Nephron (organoid): ENCODE data around the gene POU6F2.
A peak's percentile ranks its signal among the peaks of the same experiment; 100 is the strongest.

Source experiments
- H3K27ac Mint-ChIP-seq, 3 experiments: 2 replicates each; pipeline ENCODE4 v1.8.0; 2020; ENCODE audit warnings: mixed read lengths in 3 of 3, mild to moderate bottlenecking in 2 of 3, moderate library complexity in 1 of 3
- H3K27me3 Mint-ChIP-seq: 2 replicates; pipeline ENCODE4 v1.8.0; 2021; ENCODE audit warnings: low read depth, mild to moderate bottlenecking, moderate library complexity, mixed read lengths
- H3K36me3 Mint-ChIP-seq: 2 replicates; pipeline ENCODE4 v1.8.0; 2020; ENCODE audit warnings: low read depth, mixed read lengths
- H3K4me1 Mint-ChIP-seq: 2 replicates; pipeline ENCODE4 v1.8.0; 2020; ENCODE audit warnings: mixed read lengths
- H3K4me3 Mint-ChIP-seq, 3 experiments: 2 replicates each; pipeline ENCODE4 v1.8.0; 2020; ENCODE audit warnings: mild to moderate bottlenecking in 3 of 3, mixed read lengths in 3 of 3, moderate library complexity in 2 of 3
- H3K9me3 Mint-ChIP-seq: 2 replicates; pipeline ENCODE4 v1.8.0; 2020; ENCODE audit warnings: mixed read lengths
- CTCF ChIP-seq, 3 experiments: fragments of 200-600 bp; sonication (generic); IDR thresholded peaks; one replicate each; pipeline ENCODE4 v1.5.0; 2021; ENCODE audit warnings: antibody characterized with exemption in 3 of 3; ENCODE audit not compliant: unreplicated experiment in 3 of 3

POU6F2 gene

GRCh38 chr7:39313376-39313775, 335.7 kb downstream of the POU6F2 start:
- TF ChIP-seq CTCF (IDR thresholded peaks at IDR 0.05; ENCODE audit: unreplicated experiment in 3 of 3) = no peak
- peak overlapping the region in 1 of 3 experiments; percentile 0 for H3K27ac Mint-ChIP-seq
- no peaks in the 10 kb centered on the region for H3K36me3 Mint-ChIP-seq
- peaks cover 16% of the 10 kb centered on the region for H3K4me1 Mint-ChIP-seq
- no peak overlapping the region for H3K4me3 Mint-ChIP-seq
- peaks cover 40% of the 10 kb centered on the region for H3K27me3 Mint-ChIP-seq
- H3K9me3 Mint-ChIP-seq = no peaks in the 10 kb centered on the region

- Mint-ChIP-seq H3K4me1 (peaks cover 16% of the 10 kb centered on the region), H3K9me3 (no peaks in the 10 kb centered on the region), H3K4me3 (peak overlapping the region in 1 of 3 experiments; percentile 6), H3K27ac (peak overlapping the region; percentile 3 to 85 (median 10)), H3K27me3 (peaks cover 36% of the 10 kb centered on the region), H3K36me3 (no peaks in the 10 kb centered on the region)
- TF ChIP-seq CTCF (IDR thresholded peaks at IDR 0.05; ENCODE audit: unreplicated experiment in 3 of 3) = no peak
These were observed 336.3 kb downstream of the POU6F2 start for GRCh38 chr7:39313974-39314373.

DNA sequence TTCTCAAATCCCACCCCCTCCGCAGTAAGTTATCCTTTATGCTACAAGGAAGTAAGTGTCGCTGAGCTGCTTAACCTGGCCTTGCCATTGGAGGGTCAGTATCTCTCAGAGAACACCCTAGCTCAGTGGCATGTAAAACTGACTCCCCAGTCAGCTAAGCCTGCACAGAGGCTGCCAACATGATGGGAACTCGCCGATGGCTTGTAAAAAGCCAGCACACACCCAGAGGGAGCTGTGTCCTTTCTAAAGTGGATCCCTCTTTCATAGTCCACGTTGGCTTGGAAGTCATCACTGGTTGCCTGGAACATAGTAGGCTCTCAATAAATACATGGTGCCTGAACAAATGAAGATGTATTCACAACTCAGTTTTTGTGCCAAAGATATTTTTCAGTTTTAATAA, 339.4 kb downstream of the POU6F2 start:
- Mint-ChIP-seq H3K36me3 (no peaks in the 10 kb centered on the region), H3K4me3 (no peak overlapping the region), H3K27ac (no peak overlapping the region), H3K4me1 (peaks cover 16% of the 10 kb centered on the region), H3K27me3 (peaks cover 23% of the 10 kb centered on the region), H3K9me3 (no peaks in the 10 kb centered on the region)
- no peak for TF ChIP-seq CTCF (IDR thresholded peaks at IDR 0.05; ENCODE audit: unreplicated experiment in 3 of 3)

DNA sequence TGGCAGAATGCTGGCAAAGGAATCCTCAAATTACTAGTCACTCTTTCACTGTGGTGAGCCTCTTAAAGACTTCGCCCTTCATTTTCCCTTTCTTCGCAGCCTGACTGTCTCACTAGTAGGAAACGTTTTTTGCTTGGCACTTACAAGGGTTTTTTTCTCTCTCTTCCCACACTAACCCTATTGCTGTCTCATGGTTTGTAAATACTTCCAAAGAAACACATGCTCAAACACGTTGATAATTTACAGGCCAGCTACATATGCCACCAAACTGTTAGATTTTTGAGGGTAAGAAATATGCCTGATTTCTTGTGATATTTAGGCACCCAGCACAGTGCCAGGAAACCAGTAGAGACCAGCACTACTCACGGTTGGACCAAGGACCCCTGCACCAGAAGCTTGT, 340.2 kb downstream of the POU6F2 start:
- H3K27ac Mint-ChIP-seq = no peak overlapping the region
- H3K27me3 Mint-ChIP-seq = peaks cover 18% of the 10 kb centered on the region

DNA sequence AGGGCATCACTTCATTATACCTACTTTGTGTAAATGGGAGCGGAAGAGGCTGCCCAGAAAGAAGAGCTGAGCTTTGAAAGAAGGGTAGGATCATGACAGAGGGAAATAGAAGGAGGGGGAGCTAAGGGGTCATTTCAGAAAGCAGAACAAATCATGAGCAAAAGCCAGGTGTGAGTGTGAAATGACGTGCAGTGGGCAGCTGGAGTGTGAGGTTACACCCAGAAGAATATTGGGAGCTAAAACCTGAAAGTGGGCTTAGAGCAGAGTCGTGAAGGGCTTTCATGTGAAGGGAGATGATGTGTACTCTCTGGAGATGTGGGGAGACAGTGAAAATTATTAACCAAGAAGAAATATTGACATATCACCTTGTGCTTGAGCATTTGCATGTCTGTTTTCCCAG, 343.5 kb downstream of the POU6F2 start:
- Mint-ChIP-seq H3K27me3 (peaks cover 9% of the 10 kb centered on the region), H3K9me3 (no peaks in the 10 kb centered on the region), H3K27ac (peak overlapping the region in 1 of 3 experiments; percentile 44), H3K4me3 (no peak overlapping the region), H3K36me3 (no peaks in the 10 kb centered on the region), H3K4me1 (no peaks in the 10 kb centered on the region)
- TF ChIP-seq CTCF (IDR thresholded peaks at IDR 0.05; ENCODE audit: unreplicated experiment in 3 of 3) = no peak

More for the DNA sequence above, 340.2 kb downstream of the POU6F2 start:
- Mint-ChIP-seq H3K4me3 (no peak overlapping the region), H3K9me3 (no peaks in the 10 kb centered on the region), H3K36me3 (no peaks in the 10 kb centered on the region), H3K4me1 (peaks cover 16% of the 10 kb centered on the region)
- TF ChIP-seq CTCF (IDR thresholded peaks at IDR 0.05; ENCODE audit: unreplicated experiment in 3 of 3) = no peak

DNA sequence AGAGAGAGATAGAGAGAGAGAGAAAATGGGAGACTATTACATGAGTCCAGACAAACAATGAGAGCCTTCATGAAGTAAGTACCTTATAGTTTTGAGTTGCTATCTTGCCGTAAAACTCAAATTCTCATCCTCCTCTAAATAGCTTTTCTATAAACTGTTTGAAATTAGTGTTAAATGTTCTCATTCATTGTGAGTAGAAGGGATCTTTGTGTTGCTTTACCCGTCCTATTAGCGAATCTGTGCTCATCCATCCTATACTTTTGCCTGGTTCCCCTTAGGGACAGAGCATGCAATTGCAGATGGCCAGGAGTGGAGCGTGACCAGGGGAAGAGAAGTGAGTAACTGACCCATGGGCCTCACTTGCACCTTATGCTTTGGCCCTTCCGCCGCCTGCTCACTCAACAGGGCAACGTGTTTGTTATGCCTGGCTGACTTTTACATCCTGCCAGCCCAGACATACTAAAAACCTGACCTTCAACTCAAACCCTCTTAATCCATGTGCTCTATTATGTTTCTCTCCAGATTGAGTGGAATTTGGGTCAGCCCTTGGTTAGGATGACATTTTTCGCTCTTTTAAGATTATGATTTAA, 344.3 kb downstream of the POU6F2 start:
- H3K27ac Mint-ChIP-seq = peak overlapping the region in 1 of 3 experiments; percentile 73
- TF ChIP-seq CTCF (IDR thresholded peaks at IDR 0.05; ENCODE audit: unreplicated experiment in 3 of 3) = no peak
- H3K4me3 Mint-ChIP-seq = no peak overlapping the region
- H3K27me3 Mint-ChIP-seq = peaks cover 9% of the 10 kb centered on the region
- H3K36me3 Mint-ChIP-seq = no peaks in the 10 kb centered on the region
- no peaks in the 10 kb centered on the region for H3K9me3 Mint-ChIP-seq
- no peaks in the 10 kb centered on the region for H3K4me1 Mint-ChIP-seq
